Activated CD4-positive, alpha-beta memory T cell treated with anti-CD3 and anti-CD28 coated beads, Interleukin-2, amount 10 ng/mL, durations not matched to agents 7 days and 5 days (primary cell): ENCODE data around the gene GIMAP1. TPM values are rescaled to one million over a fixed set of nuclear protein-coding genes. Genes with fewer than 3 reads are reported as not detected.

Experiments
- CTCF ChIA-PET: fragments of 350-600 bp; sonication (Branson Sonifier 250); formaldehyde crosslinking; loops from one replicate; lab custom pipeline; 2021; ENCODE audit warnings: antibody characterized with exemption, inconsistent platforms; lab: Charles Lee
- POLR2A ChIA-PET: fragments of 350-600 bp; sonication (Branson Sonifier 250); formaldehyde crosslinking; loops from one replicate; lab custom pipeline; 2021; ENCODE audit warnings: antibody characterized with exemption; lab: Charles Lee
- DNase-seq: peaks from one replicate; pipeline ENCODE4 v3.0.0-alpha.2; 2020
- H3K27ac Mint-ChIP-seq: one replicate; pipeline ENCODE4 v1.8.0; 2021; ENCODE audit warnings: mild to moderate bottlenecking, mixed read lengths
- H3K27me3 Mint-ChIP-seq: one replicate; pipeline ENCODE4 v1.8.0; 2021; ENCODE audit warnings: mixed read lengths
- H3K36me3 Mint-ChIP-seq: one replicate; pipeline ENCODE4 v1.8.0; 2021; ENCODE audit warnings: low read depth, mixed read lengths
- H3K4me1 Mint-ChIP-seq: one replicate; pipeline ENCODE4 v1.8.0; 2021; ENCODE audit warnings: mixed read lengths
- H3K4me3 Mint-ChIP-seq: one replicate; pipeline ENCODE4 v1.8.0; 2021; ENCODE audit warnings: mild to moderate bottlenecking, mixed read lengths
- H3K9me3 Mint-ChIP-seq: one replicate; pipeline ENCODE4 v1.8.0; 2021; ENCODE audit warnings: mixed read lengths
- total RNA-seq, 2 experiments: library from RNA; stranded (reverse); gene quantifications; one replicate each; pipeline ENCODE4 v1.2.3, GENCODE V29; 2021

Gene GIMAP1
- total RNA-seq, 2 experiments from 2014 or later, result 18.8 to 21.0 TPM

GRCh38 chr7:150688630-150689029 lies 27.8 kb upstream of the GIMAP1 start:
- CTCF ChIA-PET, result interaction anchor here (1.5 kb wide), 1 partner anchor 21 kb away, joined by 3 read pairs; no protein-coding TSS in a partner anchor
- POLR2A ChIA-PET, result interaction anchor here (0.6 kb wide), 1 partner anchor 136 kb away, joined by 3 read pairs; no protein-coding TSS in a partner anchor

GRCh38 chr7:150695654-150696053 lies 20.8 kb upstream of the GIMAP1 start:
- peaks cover 22% of the 10 kb centered on the region for H3K4me1 Mint-ChIP-seq
- ChIA-PET POLR2A (interaction anchor here (0.9 to 1.0 kb wide), 5 partner anchors 10 to 63 kb away, joined by 3 to 4 read pairs (median 3); partner anchors contain the start of genes GIMAP1, GIMAP2 and GIMAP6), CTCF (interaction anchor here (0.9 to 1.2 kb wide), 2 partner anchors 21 to 27 kb away, joined by 3 to 4 read pairs; partner anchors contain the start of gene GIMAP1)
- no peak overlapping the region for H3K27ac Mint-ChIP-seq
- peaks cover 83% of the 10 kb centered on the region for H3K36me3 Mint-ChIP-seq
- no peak for DNase-seq
- peaks cover 4% of the 10 kb centered on the region for H3K27me3 Mint-ChIP-seq
- no peak overlapping the region for H3K4me3 Mint-ChIP-seq
- peaks cover 71% of the 10 kb centered on the region for H3K9me3 Mint-ChIP-seq

More at GRCh38 chr7:150688630-150689029, 27.8 kb upstream of the GIMAP1 start:
- Mint-ChIP-seq H3K4me1 (peaks cover 63% of the 10 kb centered on the region), H3K27me3 (no peaks in the 10 kb centered on the region), H3K36me3 (peaks cover 78% of the 10 kb centered on the region), H3K27ac (peak overlapping the region; percentile 8), H3K4me3 (peak overlapping the region; percentile 38), H3K9me3 (peaks cover 42% of the 10 kb centered on the region)
- no peak for DNase-seq

GRCh38 chr7:150703209-150703608 lies 13.2 kb upstream of the GIMAP1 start:
- Mint-ChIP-seq H3K9me3 (peaks cover 69% of the 10 kb centered on the region), H3K4me3 (no peak overlapping the region), H3K4me1 (peaks cover 15% of the 10 kb centered on the region), H3K27ac (no peak overlapping the region), H3K36me3 (peaks cover 74% of the 10 kb centered on the region), H3K27me3 (peaks cover 4% of the 10 kb centered on the region)
- DNase-seq, result no peak
- ChIA-PET POLR2A (interaction anchor here (0.7 to 3.6 kb wide), 5 partner anchors 12 to 252 kb away, joined by 3 to 19 read pairs (median 4); partner anchors contain the start of genes GIMAP1, GIMAP6 and GIMAP8), CTCF (interaction anchor here (1.1 to 1.7 kb wide), 2 partner anchors 12 to 22 kb away, joined by 4 to 8 read pairs; partner anchors contain the start of gene GIMAP1)

GRCh38 chr7:150715293-150715692 lies 1.1 kb upstream of the GIMAP1 start:
- Mint-ChIP-seq H3K4me1 (peaks cover 55% of the 10 kb centered on the region), H3K9me3 (peaks cover 16% of the 10 kb centered on the region), H3K36me3 (peaks cover 55% of the 10 kb centered on the region), H3K27ac (peak overlapping the region; percentile 79), H3K4me3 (peak overlapping the region; percentile 97), H3K27me3 (no peaks in the 10 kb centered on the region)
- ChIA-PET POLR2A (interaction anchor here (0.7 to 4.3 kb wide), 17 partner anchors 13 to 266 kb away, joined by 3 to 60 read pairs (median 25); partner anchors contain the start of genes GIMAP2, GIMAP4, GIMAP5 and GIMAP6), CTCF (interaction anchor here (0.9 to 5.4 kb wide), 12 partner anchors 12 to 266 kb away, joined by 3 to 44 read pairs (median 8); partner anchors contain the start of genes GIMAP4 and GIMAP8)
- no peak for DNase-seq

GRCh38 chr7:150715738-150716137 lies 675 bp upstream of the GIMAP1 start:
- ChIA-PET CTCF (interaction anchor here (0.8 to 5.4 kb wide), 18 partner anchors 12 to 309 kb away, joined by 3 to 44 read pairs (median 6); partner anchors contain the start of genes GIMAP2, GIMAP4 and GIMAP8), POLR2A (interaction anchor here (0.8 to 4.3 kb wide), 28 partner anchors 12 to 267 kb away, joined by 3 to 60 read pairs (median 8); partner anchors contain the start of genes GIMAP2, GIMAP4, GIMAP5 and GIMAP6)
- DNase-seq, result no peak
- H3K9me3 Mint-ChIP-seq, result peaks cover 16% of the 10 kb centered on the region
- H3K27me3 Mint-ChIP-seq, result no peaks in the 10 kb centered on the region
- peak overlapping the region; percentile 97 for H3K4me3 Mint-ChIP-seq
- H3K4me1 Mint-ChIP-seq, result peaks cover 56% of the 10 kb centered on the region
- H3K36me3 Mint-ChIP-seq, result peaks cover 59% of the 10 kb centered on the region
- peak overlapping the region; percentile 79 for H3K27ac Mint-ChIP-seq

DNA sequence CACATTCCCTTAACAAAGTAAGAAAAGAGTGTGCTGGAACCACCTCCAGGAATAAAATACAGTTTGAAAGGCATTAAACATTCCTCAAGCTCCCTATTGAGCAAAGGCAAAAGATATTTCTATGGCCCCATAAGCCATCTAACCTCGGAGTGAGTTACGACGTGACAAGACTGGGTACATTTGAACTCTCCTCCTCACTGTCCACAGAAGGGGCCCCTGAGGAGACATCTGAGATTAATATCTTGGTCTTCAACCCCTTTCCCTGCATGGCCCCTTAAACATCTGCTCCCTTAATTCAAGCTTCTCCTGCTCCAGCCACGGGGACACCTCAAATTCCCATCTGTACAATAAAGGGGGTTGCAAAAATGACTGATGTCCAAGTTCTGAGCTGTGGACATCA lies 526 bp downstream of the GIMAP1 start:
- CTCF ChIA-PET, result interaction anchor here (0.8 to 5.4 kb wide), 12 partner anchors 15 to 310 kb away, joined by 3 to 44 read pairs (median 7); partner anchors contain the start of genes GIMAP2, GIMAP4 and GIMAP8
- peaks cover 16% of the 10 kb centered on the region for H3K9me3 Mint-ChIP-seq
- no peak for DNase-seq

DNA sequence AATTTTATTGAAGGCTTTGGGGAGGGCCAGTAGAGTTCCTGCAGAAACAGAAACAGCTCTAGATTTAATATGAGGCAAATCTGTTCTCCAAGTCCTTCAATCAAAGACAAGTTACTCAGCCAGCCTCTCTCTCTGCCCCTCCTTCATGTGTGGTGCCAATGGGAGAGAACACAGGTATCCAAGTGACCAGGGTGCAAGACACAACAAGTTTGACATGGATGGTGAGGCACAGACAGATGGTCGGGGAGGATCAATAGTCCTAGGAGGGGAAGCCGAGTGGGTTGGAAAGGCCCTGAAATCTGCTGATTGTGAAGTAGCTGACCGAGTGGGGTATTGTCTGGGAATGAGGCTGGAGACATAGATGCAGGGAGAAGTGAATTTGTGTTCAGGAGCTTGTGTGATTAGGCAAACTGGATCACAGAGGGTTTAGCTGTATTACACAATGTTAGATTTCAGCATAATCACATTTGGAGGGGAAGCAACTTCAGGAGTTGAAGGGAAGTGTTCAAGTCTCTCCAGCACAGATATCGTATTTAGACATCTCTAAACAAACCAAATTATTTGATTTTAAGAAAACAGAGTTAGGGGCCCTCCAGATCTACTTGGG lies 1.5 kb downstream of the GIMAP1 start:
- no peaks in the 10 kb centered on the region for H3K27me3 Mint-ChIP-seq
- peak overlapping the region; percentile 47 for H3K27ac Mint-ChIP-seq
- H3K4me3 Mint-ChIP-seq, result peak overlapping the region; percentile 97
- ChIA-PET POLR2A (interaction anchor here (1.3 to 4.3 kb wide), 12 partner anchors 10 to 269 kb away, joined by 7 to 60 read pairs (median 29); partner anchors contain the start of genes GIMAP2, GIMAP4, GIMAP5 and GIMAP6), CTCF (interaction anchor here (2.4 to 5.4 kb wide), 6 partner anchors 14 to 269 kb away, joined by 7 to 44 read pairs (median 16); partner anchors contain the start of genes GIMAP4 and GIMAP8)
- peaks cover 73% of the 10 kb centered on the region for H3K36me3 Mint-ChIP-seq
- peaks cover 8% of the 10 kb centered on the region for H3K9me3 Mint-ChIP-seq
- DNase-seq, result no peak
- H3K4me1 Mint-ChIP-seq, result peaks cover 68% of the 10 kb centered on the region

More for the DNA sequence above, 526 bp downstream of the GIMAP1 start:
- H3K27me3 Mint-ChIP-seq, result no peaks in the 10 kb centered on the region
- peak overlapping the region; percentile 97 for H3K4me3 Mint-ChIP-seq
- peaks cover 65% of the 10 kb centered on the region for H3K4me1 Mint-ChIP-seq
- peaks cover 71% of the 10 kb centered on the region for H3K36me3 Mint-ChIP-seq
- POLR2A ChIA-PET, result interaction anchor here (1.0 to 4.3 kb wide), 22 partner anchors 11 to 268 kb away, joined by 3 to 60 read pairs (median 17); partner anchors contain the start of genes GIMAP2, GIMAP4, GIMAP5 and GIMAP6
- H3K27ac Mint-ChIP-seq, result peak overlapping the region; percentile 79

DNA sequence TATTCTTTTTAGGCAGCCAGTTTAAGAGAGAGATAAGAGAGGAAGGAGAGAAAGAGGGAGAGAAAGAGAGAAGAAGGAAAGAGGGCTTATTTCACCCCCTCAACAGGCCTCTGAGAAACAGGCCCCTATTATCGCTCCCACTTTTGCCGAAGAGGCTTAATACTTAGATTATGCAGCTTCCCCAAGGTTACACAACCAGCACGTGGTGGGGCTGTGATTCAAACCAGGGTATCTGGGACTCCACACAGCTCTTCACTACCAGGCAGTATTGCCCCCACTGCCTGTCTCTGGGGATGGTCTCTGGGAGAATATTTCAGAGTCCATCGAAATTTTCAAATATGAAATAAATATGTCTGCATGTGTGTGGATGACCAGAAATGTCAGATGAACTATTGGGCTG lies 3.0 kb downstream of the GIMAP1 start:
- Mint-ChIP-seq H3K36me3 (peaks cover 80% of the 10 kb centered on the region), H3K27ac (no peak overlapping the region), H3K9me3 (peaks cover 2% of the 10 kb centered on the region), H3K4me1 (peaks cover 66% of the 10 kb centered on the region), H3K4me3 (no peak overlapping the region), H3K27me3 (no peaks in the 10 kb centered on the region)
- ChIA-PET POLR2A (no interaction called here), CTCF (interaction anchor here (5.4 kb wide), 1 partner anchor 13 kb away, joined by 44 read pairs; no protein-coding TSS in a partner anchor)
- no peak for DNase-seq

GRCh38 chr7:150719960-150720891 lies 3.8 kb downstream of the GIMAP1 start:
- DNase-seq, result no peak
- no peak overlapping the region for H3K27ac Mint-ChIP-seq
- no peak overlapping the region for H3K4me3 Mint-ChIP-seq
- H3K36me3 Mint-ChIP-seq, result peaks cover 84% of the 10 kb centered on the region
- H3K9me3 Mint-ChIP-seq, result peaks cover 3% of the 10 kb centered on the region
- POLR2A ChIA-PET, result interaction anchor here (1.0 to 1.2 kb wide), 4 partner anchors 10 to 18 kb away, joined by 3 to 5 read pairs (median 4); no protein-coding TSS in a partner anchor
- peaks cover 60% of the 10 kb centered on the region for H3K4me1 Mint-ChIP-seq
- H3K27me3 Mint-ChIP-seq, result no peaks in the 10 kb centered on the region
- CTCF ChIA-PET, result no interaction called here

DNA sequence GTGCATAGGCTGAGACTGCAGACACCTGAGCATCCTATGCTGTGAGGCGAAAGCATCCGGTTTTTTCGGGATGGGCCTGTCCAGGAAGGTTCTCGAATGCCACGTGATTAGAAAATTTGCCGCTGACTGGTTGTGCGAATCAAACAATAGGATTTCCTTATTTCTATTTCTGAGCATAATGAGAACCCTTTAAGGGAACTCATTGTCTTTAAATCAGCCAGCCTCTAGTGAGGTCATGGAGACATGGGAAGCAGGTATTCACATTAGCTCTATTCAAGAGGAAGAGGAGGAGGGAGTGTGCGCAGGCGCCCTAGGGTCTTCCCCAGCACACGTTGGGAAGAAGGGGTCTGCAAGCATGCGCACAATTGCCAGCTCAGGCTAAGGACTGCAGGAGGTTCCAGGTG lies 5.6 kb downstream of the GIMAP1 start:
- Mint-ChIP-seq H3K36me3 (peaks cover 93% of the 10 kb centered on the region), H3K4me1 (peaks cover 52% of the 10 kb centered on the region), H3K27me3 (no peaks in the 10 kb centered on the region), H3K9me3 (peaks cover 14% of the 10 kb centered on the region), H3K4me3 (no peak overlapping the region), H3K27ac (no peak overlapping the region)
- DNase-seq, result no peak
- POLR2A ChIA-PET, result interaction anchor here (0.7 to 1.5 kb wide), 3 partner anchors 17 to 154 kb away, joined by 3 read pairs; no protein-coding TSS in a partner anchor
- CTCF ChIA-PET, result no interaction called here

DNA sequence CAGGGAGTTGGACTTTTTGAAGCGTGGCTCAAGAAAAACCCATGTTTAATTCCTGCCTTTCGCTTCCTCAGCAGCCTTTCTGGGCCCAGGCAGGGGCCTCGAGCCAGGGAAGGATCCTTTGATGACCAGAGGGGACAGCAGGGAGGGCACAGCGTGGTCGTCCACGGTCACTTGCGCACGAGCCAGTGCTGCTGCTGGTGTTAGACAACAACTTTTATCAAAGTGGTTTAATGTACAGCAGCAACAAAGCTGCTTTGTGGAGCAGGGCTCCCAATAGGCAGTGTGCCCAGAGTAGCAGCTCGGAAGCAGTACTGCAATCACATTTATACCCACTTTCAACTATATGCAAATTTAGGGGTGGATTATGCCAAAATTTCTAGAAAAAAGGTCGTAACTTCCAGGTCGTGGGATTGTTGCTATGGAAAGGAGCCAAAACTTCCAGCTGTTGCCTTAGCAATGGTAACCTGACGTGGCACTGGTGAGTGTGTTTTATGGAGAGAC lies 6.1 kb downstream of the GIMAP1 start:
- CTCF ChIA-PET, result interaction anchor here (1.3 kb wide), 1 partner anchor 101 kb away, joined by 3 read pairs; no protein-coding TSS in a partner anchor
- H3K27me3 Mint-ChIP-seq, result no peaks in the 10 kb centered on the region
- POLR2A ChIA-PET, result interaction anchor here (0.7 to 1.5 kb wide), 4 partner anchors 16 to 156 kb away, joined by 3 read pairs; no protein-coding TSS in a partner anchor
- H3K27ac Mint-ChIP-seq, result no peak overlapping the region
- H3K36me3 Mint-ChIP-seq, result peaks cover 94% of the 10 kb centered on the region
- no peak overlapping the region for H3K4me3 Mint-ChIP-seq
- no peak for DNase-seq
- peaks cover 19% of the 10 kb centered on the region for H3K9me3 Mint-ChIP-seq
- peaks cover 49% of the 10 kb centered on the region for H3K4me1 Mint-ChIP-seq
